HG02884 (cell line): ENCODE results near the gene DENND5A.

Experiments
- ATAC-seq: cut with Tn5 transposase; IDR thresholded peaks from one replicate; pipeline ENCODE4 v1.9.1; 2021; ENCODE audit warnings: mild to moderate bottlenecking, moderate library complexity; ENCODE audit not compliant: unreplicated experiment

The DENND5A gene

GRCh38 chr11:9265211-9266131, at the start of gene DENND5A:
DENND5A (minus strand) TSS chr11:9265350; CDS start chr11:9265069, 281 bp downstream.
- no peak for ATAC-seq

GRCh38 chr11:9314291-9315077, 49.3 kb upstream of the DENND5A start, which contains the start of gene TMEM41B:
TMEM41B (minus strand) TSS chr11:9314593; CDS start chr11:9314441, 152 bp downstream.
- ATAC-seq = peak; percentile 95

GRCh38 chr11:9313648-9314290, 48.6 kb upstream of the DENND5A start:
- no peak for ATAC-seq

- ATAC-seq = no peak
Measured at GRCh38 chr11:9310485-9311090, 45.4 kb upstream of the DENND5A start.

GRCh38 chr11:9304178-9304577, 39.0 kb upstream of the DENND5A start:
- no peak for ATAC-seq

- no peak for ATAC-seq
Measured at GRCh38 chr11:9302448-9302847, 37.3 kb upstream of the DENND5A start.

- ATAC-seq = no peak
Measured at GRCh38 chr11:9301720-9302119, 36.6 kb upstream of the DENND5A start.

- no peak for ATAC-seq
Measured at GRCh38 chr11:9293646-9294045, 28.5 kb upstream of the DENND5A start.

- ATAC-seq = no peak
Measured at GRCh38 chr11:9285850-9286587, 20.9 kb upstream of the DENND5A start.

GRCh38 chr11:9280655-9281301, 15.6 kb upstream of the DENND5A start:
- ATAC-seq = peak; percentile 81

- ATAC-seq = no peak
Measured at GRCh38 chr11:9277176-9277575, 12.0 kb upstream of the DENND5A start.

GRCh38 chr11:9276571-9276970, 11.4 kb upstream of the DENND5A start:
- no peak for ATAC-seq

- no peak for ATAC-seq
Measured at GRCh38 chr11:9274499-9275258, 9.5 kb upstream of the DENND5A start.

GRCh38 chr11:9273376-9274336, 8.5 kb upstream of the DENND5A start:
- ATAC-seq = no peak

GRCh38 chr11:9269492-9270013, 4.4 kb upstream of the DENND5A start:
- no peak for ATAC-seq

- ATAC-seq = no peak
Measured at GRCh38 chr11:9267680-9268079, 2.5 kb upstream of the DENND5A start.

GRCh38 chr11:9266926-9267325, 1.8 kb upstream of the DENND5A start:
- ATAC-seq = no peak
